Kasumi-1 (cell line): ENCODE data around the gene ADCYAP1R1.

Experiments used
- DNase-seq, 2 experiments: peaks; one replicate each; lab custom pipeline; 2025; lab: John Stamatoyannopoulos, UW

ADCYAP1R1 gene

DNA sequence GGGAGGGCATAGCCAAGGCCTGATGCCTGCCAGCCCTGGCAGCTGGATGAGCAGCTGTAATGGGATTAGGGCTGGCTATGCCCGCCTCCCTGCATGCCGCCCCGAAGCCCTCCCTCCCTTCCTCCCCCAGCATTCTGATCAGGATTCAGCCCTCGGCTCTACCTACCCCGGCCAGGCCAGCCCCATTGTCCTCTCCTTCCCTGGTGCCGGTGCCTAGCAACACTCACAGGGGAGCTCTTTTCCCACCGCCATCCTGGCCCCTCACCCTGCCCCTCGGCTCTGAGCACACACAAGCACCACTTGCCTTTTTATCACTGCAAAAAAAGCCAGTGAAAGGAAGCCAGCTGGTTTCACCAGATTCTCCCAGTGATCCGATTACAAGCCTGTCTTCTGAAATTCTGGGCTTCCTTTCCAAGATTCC lies 9.0 kb upstream of the ADCYAP1R1 start:
- DNase-seq, result no peak

GRCh38 chr7:31044529-31044928 lies 7.6 kb upstream of the ADCYAP1R1 start:
- no peak for DNase-seq

GRCh38 chr7:31046723-31047122 lies 5.4 kb upstream of the ADCYAP1R1 start:
- DNase-seq, result no peak

GRCh38 chr7:31047313-31048146 lies 4.6 kb upstream of the ADCYAP1R1 start:
- no peak for DNase-seq

DNA sequence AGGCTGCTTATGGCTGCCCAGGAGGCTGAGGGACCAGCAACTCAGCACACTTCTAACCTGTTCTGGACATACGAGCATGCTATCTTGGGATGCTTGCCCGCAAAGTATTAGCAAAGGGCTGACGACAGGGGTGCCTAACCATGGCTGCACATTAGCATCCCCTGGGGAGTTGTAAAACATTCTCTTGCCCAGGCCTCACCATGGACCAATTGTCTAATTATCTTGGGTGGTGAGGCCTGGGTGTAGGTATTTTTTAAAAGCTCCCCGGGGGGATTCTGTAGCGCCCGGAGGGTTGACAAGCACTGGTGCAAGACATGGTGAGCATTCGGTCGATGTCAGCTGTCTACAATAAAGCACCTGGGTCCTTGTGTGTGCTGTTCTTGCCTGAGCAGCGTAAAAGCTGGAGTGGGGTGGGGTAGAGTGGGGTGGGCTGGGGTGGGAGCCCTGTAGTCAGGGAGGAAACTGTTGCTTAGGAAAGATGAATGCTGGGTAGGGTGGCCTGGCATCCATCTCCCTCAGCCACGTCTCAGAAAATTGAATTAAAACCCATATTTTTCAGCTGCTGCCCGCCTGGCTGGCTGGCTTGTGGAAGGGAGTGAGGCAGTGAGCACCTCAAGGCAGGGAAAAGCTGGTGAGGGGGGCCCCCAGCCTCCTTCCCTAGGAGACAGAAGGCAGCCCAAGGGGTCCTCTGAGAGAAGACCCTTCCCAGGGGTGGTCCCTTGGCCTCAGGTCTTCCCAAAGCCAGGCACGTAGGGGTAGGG lies 2.9 kb upstream of the ADCYAP1R1 start:
- no peak for DNase-seq

DNA sequence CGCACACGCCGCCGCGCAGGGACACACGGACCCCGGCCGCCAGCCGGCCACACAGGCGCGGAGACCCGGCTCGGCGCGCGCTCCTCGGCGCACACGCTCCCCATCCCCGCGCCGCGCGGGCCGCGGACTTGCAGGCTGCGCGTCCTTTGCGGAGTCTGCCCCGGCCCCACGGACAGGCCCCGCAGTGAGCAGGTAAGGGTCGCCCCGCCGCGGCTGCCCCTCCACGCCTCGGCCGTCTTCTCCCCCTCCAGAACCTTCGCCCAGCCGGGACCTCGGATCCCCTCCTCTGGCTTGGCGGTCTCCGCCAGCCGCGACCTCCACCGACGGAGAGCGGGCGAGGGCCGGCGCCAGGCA lies 356 bp downstream of the ADCYAP1R1 start:
- DNase-seq, result no peak

DNA sequence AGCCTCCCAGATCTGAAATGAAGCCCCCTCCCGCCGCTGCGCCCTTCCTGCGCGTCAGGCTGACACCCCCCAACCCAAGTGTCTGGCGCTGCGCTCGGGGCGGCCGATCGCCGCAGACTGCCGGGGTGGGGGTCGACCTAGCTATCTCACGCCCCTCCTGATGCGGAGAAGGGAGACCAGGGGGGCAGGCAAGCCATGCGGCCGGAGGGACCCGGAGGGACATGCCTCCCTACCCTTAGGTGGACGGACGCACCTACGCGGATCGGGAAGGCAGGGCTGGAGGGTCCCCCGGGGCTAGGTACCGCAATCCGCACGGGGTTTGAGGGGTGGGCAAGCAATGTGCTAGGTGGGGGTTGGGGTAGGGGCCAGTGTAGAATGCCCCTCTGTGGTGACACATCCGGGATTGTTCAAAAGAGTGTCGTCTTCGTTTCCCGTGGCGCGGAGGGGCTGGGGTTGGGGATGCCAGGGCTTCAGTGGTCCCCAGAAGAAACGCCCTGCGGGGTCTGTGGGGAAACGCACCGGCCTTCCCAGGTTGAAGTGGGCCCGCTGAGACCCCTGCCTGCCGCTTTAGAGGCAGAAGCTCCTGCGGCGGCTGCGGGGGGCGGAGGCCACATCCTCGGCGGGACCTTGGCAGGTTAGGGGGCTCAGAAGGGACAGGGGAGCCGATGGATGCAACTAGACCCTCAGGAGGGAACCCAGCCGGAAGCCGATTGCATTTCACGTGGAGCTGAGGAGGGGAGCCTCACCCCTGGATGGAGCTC lies 913 bp downstream of the ADCYAP1R1 start:
- no peak for DNase-seq

DNA sequence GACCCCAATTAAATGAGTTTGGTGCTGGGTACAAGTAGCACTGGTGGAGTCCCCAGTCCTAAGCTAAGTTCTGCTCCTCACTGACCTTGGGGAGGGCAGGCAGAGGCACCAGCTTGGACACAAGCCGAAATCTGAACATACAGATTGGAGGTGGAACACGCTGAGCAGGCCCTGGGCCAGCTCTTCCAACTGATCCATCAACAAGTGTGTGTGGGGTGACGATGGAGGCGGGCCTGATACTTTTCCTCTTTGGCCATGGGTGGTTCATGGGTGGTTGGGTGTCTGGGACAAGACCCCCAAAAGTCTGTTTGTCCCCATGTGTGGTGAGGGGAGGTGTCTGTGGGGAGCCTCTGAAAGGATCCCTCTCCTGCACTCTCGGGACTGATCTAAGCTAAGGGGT lies 1.9 kb downstream of the ADCYAP1R1 start:
- no peak for DNase-seq

- no peak for DNase-seq
These were observed 2.6 kb downstream of the ADCYAP1R1 start for GRCh38 chr7:31054608-31055278.

GRCh38 chr7:31055471-31055870 lies 3.4 kb downstream of the ADCYAP1R1 start:
- no peak for DNase-seq

GRCh38 chr7:31056775-31057346 lies 4.8 kb downstream of the ADCYAP1R1 start:
- no peak for DNase-seq

DNA sequence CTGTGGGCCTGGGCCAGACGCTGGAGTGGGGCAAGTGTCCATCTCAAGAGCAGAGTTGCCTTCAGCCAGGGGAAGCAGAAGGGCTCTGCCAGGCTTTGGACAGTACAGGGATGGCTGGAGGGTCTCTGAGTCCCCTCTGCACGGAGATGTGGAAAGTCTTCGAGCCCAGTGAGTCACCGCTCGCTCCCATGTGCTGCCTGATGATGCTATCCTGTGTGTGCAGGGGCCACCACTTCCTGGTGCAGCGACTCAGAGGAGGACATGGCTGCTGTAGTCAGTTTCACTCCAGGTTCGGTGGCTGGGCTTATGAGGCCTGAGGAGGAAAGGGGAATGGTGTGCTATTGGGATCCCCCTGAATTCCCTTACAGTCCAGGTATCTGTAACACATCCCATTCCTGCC lies 6.0 kb downstream of the ADCYAP1R1 start:
- DNase-seq, result no peak

- no peak for DNase-seq
These were observed 6.6 kb downstream of the ADCYAP1R1 start for GRCh38 chr7:31058688-31059087.

GRCh38 chr7:31059551-31059950 lies 7.4 kb downstream of the ADCYAP1R1 start:
- DNase-seq, result no peak

DNA sequence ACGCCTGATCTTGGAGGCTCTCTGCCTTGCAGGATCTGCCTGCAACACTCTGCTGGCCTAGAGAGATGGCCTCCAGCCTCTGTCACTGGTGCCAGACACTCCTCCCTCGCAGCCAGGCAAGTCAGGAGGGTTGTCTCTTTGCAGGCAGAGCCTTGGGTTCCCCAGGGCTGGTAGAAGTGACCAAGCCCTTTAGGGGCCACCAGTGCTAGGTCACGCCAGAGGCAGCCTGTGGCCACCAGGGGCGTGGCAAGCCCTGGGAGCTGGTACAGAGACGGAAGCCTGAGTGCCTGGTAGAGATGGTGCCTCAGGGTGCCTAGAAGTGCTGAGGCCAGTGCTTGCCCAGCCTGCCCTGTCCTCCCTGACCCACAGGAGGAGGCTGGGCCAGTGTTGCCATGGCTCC lies 9.1 kb downstream of the ADCYAP1R1 start:
- no peak for DNase-seq

DNA sequence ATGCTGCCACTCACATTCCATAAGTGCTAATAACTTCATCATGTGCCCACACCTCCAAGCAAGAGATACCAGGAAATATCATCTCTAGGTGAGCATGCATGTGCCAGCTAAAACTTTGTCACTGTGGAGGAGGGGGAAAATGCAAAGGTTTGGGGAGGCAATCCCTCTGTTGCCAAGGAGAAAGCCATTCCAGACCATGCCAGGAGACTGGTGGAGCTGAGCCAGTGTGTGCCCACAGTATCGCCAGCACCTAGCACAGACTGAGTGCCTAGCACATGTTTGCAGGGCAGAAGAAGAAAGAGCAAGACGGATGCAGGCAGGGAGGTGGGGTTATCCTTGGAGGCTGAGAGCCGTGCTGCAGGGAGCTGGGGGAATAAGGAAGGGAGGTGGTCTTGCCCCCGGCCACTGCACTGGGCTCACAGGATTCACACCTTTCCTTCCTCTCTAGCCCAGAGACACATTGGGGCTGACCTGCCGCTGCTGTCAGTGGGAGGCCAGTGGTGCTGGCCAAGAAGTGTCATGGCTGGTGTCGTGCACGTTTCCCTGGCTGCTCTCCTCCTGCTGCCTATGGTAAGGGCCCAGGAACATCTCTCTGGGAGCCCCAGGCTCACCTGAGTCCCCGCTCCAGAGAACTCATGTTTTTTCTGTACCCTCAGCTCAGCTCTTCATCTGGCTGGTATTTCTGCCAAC lies 10.8 kb downstream of the ADCYAP1R1 start:
- DNase-seq, result no peak

DNA sequence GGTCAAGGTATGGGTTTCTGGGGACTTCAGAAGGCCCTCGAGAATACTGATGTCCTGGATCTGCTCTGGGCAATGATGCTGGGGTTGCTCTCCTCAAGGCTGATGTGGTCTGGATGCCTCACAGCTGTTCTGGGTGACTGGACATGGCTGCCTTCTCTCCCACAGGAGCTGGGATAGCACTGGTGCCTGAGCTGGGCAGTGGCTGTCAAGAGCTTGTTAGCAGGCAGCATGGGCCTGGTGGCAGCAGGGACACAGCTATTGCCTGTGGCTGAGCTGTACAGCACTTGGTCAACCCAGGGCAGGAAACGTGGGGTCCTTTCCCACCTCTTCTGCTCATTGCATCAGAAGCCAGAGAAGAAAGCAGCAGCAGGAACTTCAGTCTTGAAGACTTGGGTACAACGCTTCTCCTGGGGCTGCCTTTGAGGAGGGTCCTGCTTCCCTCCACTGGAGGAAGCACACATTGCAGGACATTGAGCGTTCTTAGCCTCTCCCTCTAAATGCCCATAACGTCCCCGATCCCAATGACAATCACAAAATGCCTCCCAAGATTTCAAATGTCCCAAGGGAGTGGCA lies 13.0 kb downstream of the ADCYAP1R1 start:
- DNase-seq, result no peak

DNA sequence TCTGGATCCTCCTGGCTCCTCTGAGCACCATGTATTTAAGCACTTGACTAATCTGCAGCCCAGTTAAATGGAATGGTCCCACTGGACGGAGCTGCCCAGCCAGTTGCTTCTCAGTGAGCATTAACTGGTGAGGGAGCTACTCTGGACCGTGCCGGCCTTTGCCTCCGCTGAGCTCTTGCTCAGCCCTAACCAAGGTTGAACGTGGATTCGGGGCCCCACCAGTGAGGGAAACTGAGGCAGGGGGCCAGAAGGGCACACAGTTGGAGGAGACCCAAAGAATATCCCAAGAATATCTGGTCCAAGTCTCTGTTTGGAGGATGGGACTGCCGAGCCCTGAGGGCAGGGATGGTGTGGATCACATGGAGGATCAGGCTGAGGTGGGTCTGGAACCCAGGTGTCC lies 13.7 kb downstream of the ADCYAP1R1 start:
- DNase-seq, result no peak

DNA sequence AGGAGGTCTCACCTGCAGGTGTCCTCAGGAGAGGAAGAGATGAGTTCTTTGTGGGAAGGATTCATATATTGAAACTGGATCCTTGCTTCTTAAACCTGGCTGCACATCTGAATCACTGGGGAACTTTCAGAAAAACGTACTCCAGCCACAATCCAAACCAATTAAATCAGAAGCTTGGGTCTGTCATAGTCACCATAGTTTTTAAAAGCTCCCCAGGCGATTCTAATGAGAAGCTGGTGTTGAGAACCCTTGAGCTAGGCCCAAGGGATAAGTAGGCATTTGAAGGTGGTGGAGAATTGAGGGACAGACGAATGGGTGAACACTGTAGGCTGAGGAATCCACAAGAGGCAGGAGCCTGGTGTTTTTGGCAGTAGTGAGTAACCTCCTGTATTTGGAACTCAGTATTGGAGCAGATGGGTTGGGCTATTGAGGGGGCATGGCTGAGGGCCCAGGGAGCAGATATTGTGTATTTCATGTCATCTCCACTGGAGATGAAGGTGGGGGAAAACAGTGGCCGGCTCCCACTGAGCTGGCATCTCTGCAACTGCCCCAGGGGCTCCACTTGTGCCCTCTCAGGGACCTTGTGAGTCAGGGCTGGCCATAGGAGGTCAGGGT lies 14.5 kb downstream of the ADCYAP1R1 start:
- DNase-seq, result no peak

- no peak for DNase-seq
These were observed 15.4 kb downstream of the ADCYAP1R1 start for GRCh38 chr7:31067491-31067890.
